PFSK-1 (cell line): Measurements from ENCODE around the gene CST11. TPM values are rescaled to one million over a fixed set of nuclear protein-coding genes. Genes with fewer than 3 reads are reported as not detected.

Experiments used
- FOXP2 ChIP-seq: optimal IDR thresholded peaks from 2 replicates; pipeline ENCODE3; 2011; ENCODE audit warnings: borderline replicate concordance, control low read depth, inconsistent platforms; ENCODE audit not compliant: insufficient read depth; ENCODE audit errors: extremely low read length, extremely low read depth
- POLR2AphosphoS5 ChIP-seq: IDR thresholded peaks from 2 replicates; pipeline ENCODE4 v1.6.1; 2012; ENCODE audit warnings: low read depth, mild to moderate bottlenecking, control low read depth, low read length, moderate library complexity
- REST ChIP-seq, 2 experiments: IDR thresholded peaks; 2 replicates each; pipeline versions ENCODE4 v1.6.1 to v1.8.0; 2011 to 2012; ENCODE audit warnings: low read depth in 2 of 2, low read length in 2 of 2, control low read depth in 1 of 2, inconsistent platforms in 1 of 2, mild to moderate bottlenecking in 1 of 2, moderate library complexity in 1 of 2; ENCODE audit not compliant: insufficient read depth in 1 of 2
- SIN3A ChIP-seq: IDR thresholded peaks from 2 replicates; pipeline ENCODE4 v1.6.1; 2012; ENCODE audit warnings: mild to moderate bottlenecking, low read length, moderate library complexity, borderline replicate concordance; ENCODE audit not compliant: insufficient read depth
- TAF1 ChIP-seq: IDR thresholded peaks from 2 replicates; pipeline ENCODE4 v1.6.1; 2012; ENCODE audit warnings: low read length, control low read depth, borderline replicate concordance; ENCODE audit not compliant: insufficient read depth
- polyA plus RNA-seq: library from polyadenylated mRNA; unstranded; fragments of >200 nt; gene quantifications from one replicate; pipeline ENCODE4 v1.2.1, GENCODE V29; 2012; ENCODE audit warnings: low read depth, missing spikeins; ENCODE audit not compliant: insufficient read length

Gene CST11, protein sequence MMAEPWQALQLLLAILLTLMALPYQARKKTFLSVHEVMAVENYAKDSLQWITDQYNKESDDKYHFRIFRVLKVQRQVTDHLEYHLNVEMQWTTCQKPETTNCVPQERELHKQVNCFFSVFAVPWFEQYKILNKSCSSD
- polyA plus RNA-seq = not detected

DNA sequence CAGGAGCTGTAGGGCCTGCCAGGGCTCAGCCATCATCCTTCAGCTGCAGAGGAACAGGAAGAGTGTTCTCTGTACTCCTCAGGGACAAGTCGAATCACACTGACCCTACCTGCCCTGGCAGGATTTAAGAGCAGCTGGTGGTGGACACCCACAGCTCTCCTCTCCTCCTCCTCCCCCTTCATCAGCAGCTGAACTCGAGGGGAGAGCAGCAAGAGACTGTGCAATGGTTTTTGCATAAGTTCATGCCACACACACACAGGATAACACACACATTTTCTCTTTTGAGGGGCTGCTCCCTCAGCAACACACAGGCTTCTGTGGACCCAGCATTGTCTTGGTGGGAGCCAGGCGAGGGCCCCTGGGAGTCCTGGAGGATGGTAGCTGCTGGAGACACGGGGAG lies at the start of gene CST11:
Gene CST11, minus strand, starts transcription at position 101 of the 400 bp plus-strand sequence. Its CDS starts 65 bp downstream, at position 36.
- TF ChIP-seq POLR2AphosphoS5 = no peak
- no peak for TF ChIP-seq TAF1
- no peak for TF ChIP-seq REST (IDR thresholded peaks at IDR 0.05; ENCODE audit: insufficient read depth in 1 of 2, low read depth in 2 of 2, low read length in 2 of 2)
- TF ChIP-seq SIN3A = no peak
- no peak for TF ChIP-seq FOXP2

DNA sequence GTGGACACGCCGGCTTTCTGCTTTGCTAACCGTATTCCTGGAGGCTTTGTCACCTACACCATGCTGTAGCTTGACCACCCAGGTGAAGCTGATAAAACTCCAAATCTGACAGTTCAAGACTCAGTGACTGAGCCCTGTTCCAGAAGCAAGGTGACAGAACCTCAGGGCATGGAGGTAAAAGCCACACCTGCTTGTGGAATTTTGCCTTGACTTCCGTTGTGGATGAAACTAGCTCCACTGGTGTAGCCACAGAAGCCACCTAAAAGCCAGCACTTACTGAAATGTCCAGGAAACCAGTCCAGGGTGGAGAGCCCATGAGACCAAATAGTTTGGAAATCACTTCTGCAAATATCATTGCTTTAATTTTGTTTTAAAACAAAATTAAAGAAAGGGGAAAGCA lies 49.2 kb upstream of the CST11 start:
- no peak for TF ChIP-seq POLR2AphosphoS5
- TF ChIP-seq SIN3A = no peak
- no peak for TF ChIP-seq FOXP2

DNA sequence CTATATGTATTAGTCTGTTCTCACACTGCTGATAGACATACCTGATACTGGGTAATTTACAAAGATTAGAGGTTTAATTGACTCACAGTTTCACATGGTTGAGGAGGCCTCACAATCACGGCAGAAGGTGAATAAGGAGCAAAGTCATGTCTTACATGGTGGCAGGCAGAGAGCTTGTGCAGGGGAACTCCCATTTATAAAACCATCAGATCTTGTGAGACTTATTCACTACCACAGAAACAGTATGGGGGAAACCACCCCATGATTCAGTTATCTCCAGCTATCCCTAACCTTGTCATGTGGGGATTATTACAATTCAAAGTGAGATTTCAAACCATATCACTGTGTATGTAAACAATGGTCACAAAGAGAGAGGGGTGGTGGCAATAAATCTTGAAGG lies 44.9 kb upstream of the CST11 start:
- TF ChIP-seq TAF1 = no peak
- no peak for TF ChIP-seq FOXP2
- no peak for TF ChIP-seq POLR2AphosphoS5
- no peak for TF ChIP-seq SIN3A
- no peak for TF ChIP-seq REST (IDR thresholded peaks at IDR 0.05; ENCODE audit: insufficient read depth in 1 of 2, low read depth in 2 of 2, low read length in 2 of 2)

- no peak for TF ChIP-seq TAF1
- no peak for TF ChIP-seq POLR2AphosphoS5
- no peak for TF ChIP-seq FOXP2
- no peak for TF ChIP-seq SIN3A
- TF ChIP-seq REST (IDR thresholded peaks at IDR 0.05; ENCODE audit: insufficient read depth in 1 of 2, low read depth in 2 of 2, low read length in 2 of 2) = no peak
Measured at GRCh38 chr20:23493172-23493772, 40.6 kb upstream of the CST11 start.

DNA sequence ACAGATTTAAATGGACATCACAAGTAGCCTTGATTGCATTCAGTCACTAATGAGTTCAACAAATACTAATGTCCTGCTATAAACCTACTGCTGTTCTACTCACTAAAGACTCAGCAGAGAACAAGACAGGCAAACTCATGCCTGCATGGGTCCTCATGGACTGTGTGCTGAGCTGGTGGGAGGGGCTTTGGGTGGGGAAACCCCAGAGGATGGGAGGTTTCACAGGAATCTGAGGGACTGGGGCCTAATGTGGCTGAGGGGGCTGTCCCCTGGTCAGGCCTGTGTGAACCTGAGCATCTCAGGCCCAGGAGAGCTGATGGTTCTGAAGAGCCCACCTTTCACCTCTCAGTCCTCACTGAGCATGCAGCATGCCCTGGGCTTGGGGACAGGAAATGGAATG lies 39.6 kb upstream of the CST11 start:
- TF ChIP-seq REST (IDR thresholded peaks at IDR 0.05; ENCODE audit: insufficient read depth in 1 of 2, low read depth in 2 of 2, low read length in 2 of 2) (no peak), FOXP2 (no peak), SIN3A (no peak), TAF1 (no peak), POLR2AphosphoS5 (no peak)
